Glomerular endothelial cell (primary cell): ENCODE measurements around the gene LIMS2. TPM values are rescaled to one million over a fixed set of nuclear protein-coding genes. Genes with fewer than 3 reads are reported as not detected.

Experiments used
- DNase-seq: peaks from one replicate; pipeline ENCODE4 v3.0.0-alpha.2; 2011; ENCODE audit warnings: low read depth, low spot score; ENCODE audit errors: extremely low read depth
- total RNA-seq: library from RNA; depleted of rRNA; stranded (reverse); fragments of >200 nt; gene quantifications from 2 replicates; pipeline ENCODE4 v1.2.3, GENCODE V29; 2015

Gene LIMS2
- total RNA-seq, 1 donor from 2014 or later, result 15.6 TPM

- DNase-seq, result no peak
Observed at GRCh38 chr2:127635380-127636237, 39.7 kb downstream of the LIMS2 start.

GRCh38 chr2:127634626-127635379, 40.5 kb downstream of the LIMS2 start:
- no peak for DNase-seq

- DNase-seq, result no peak
Observed at GRCh38 chr2:127634066-127634617, 41.2 kb downstream of the LIMS2 start.

- no peak for DNase-seq
Observed at GRCh38 chr2:127633556-127634065, 41.7 kb downstream of the LIMS2 start.

- no peak for DNase-seq
Observed at GRCh38 chr2:127632592-127633489, 42.5 kb downstream of the LIMS2 start.

- DNase-seq, result no peak
Observed at GRCh38 chr2:127631997-127632581, 43.2 kb downstream of the LIMS2 start.

GRCh38 chr2:127631541-127631996, 43.8 kb downstream of the LIMS2 start:
- DNase-seq, result no peak

GRCh38 chr2:127630864-127631540, 44.3 kb downstream of the LIMS2 start:
- no peak for DNase-seq

GRCh38 chr2:127630096-127630863, 45.0 kb downstream of the LIMS2 start:
- DNase-seq, result no peak

GRCh38 chr2:127629637-127630036, 45.7 kb downstream of the LIMS2 start:
- no peak for DNase-seq

- DNase-seq, result no peak
Observed at GRCh38 chr2:127628767-127629614, 46.3 kb downstream of the LIMS2 start.

- DNase-seq, result no peak
Observed at GRCh38 chr2:127627740-127628571, 47.4 kb downstream of the LIMS2 start.

GRCh38 chr2:127626917-127627739, 48.2 kb downstream of the LIMS2 start:
- no peak for DNase-seq

GRCh38 chr2:127626175-127626574, 49.2 kb downstream of the LIMS2 start:
- DNase-seq, result no peak

GRCh38 chr2:127625572-127625951, 49.8 kb downstream of the LIMS2 start:
- no peak for DNase-seq
